Esophagus squamous epithelium (tissue), 5 donors: ENCODE data around the gene PARVA. TPM values are rescaled to one million over a fixed set of nuclear protein-coding genes. Genes with fewer than 3 reads are reported as not detected.

Experiments used
- DNase-seq: peaks from one replicate; lab custom pipeline; 2025; lab: John Stamatoyannopoulos, UW
- H3K27ac ChIP-seq, 4 donors: fragments of 200-600 bp; sonication (generic); one replicate each; pipeline ENCODE4 v1.5.1; 2016 to 2019; ENCODE audit warnings: mild to moderate bottlenecking in 1 of 4
- H3K27me3 ChIP-seq, 4 donors: fragments of 200-600 bp; sonication (generic); 1 replicate in 3 of 4; 2 replicates in 1 of 4; pipeline versions ENCODE4 v1.5.1 to v1.6.0; 2017 to 2021; ENCODE audit warnings: antibody characterized with exemption in 1 of 4
- H3K36me3 ChIP-seq, 3 donors: fragments of 200-600 bp; sonication (generic); one replicate each; pipeline ENCODE4 v1.5.1; 2016 to 2019
- H3K4me1 ChIP-seq, 3 donors: fragments of 200-600 bp; sonication (generic); one replicate each; pipeline ENCODE4 v1.5.1; 2017 to 2019
- H3K4me3 ChIP-seq, 4 donors: fragments of 200-600 bp; sonication (generic); 1 replicate in 3 of 4; 2 replicates in 1 of 4; pipeline ENCODE4 v1.5.1; 2016 to 2019; ENCODE audit warnings: mild to moderate bottlenecking in 2 of 4, moderate library complexity in 1 of 4
- H3K9me3 ChIP-seq, 3 donors: fragments of 200-600 bp; sonication (generic); one replicate each; pipeline ENCODE4 v1.5.1; 2016 to 2019
- POLR2A ChIP-seq, 4 donors: fragments of 450-650 bp; IDR thresholded peaks; one replicate each; pipeline ENCODE4 v1.6.1; 2017; ENCODE audit warnings: antibody characterized with exemption in 4 of 4, mild to moderate bottlenecking in 4 of 4, moderate library complexity in 3 of 4
- WGBS, 2 donors: methylation state at CpG; one replicate each; pipeline ENCODE4 v1.1.5; 2018; 5-methylcytosine and 5-hydroxymethylcytosine counted together
- intact Hi-C: fragments of 100-400 bp; cut with DNase I; formaldehyde crosslinking; loops from one replicate; pipeline ENCODE4 v1.15.0; 2022
- total RNA-seq, 4 donors: library from RNA; depleted of rRNA; stranded (reverse); fragments of >200 nt; gene quantifications; one replicate each; pipeline ENCODE4 v1.1.0, GENCODE V29; 2016
- TF ChIP-seq, protein P1 (sequence below), 6 experiments: fragments of 450-650 bp in 4 of 6; fragments of 200-600 bp in 2 of 6; sonication (generic) in 2 of 6; IDR thresholded peaks; one replicate each; pipeline ENCODE4 v1.5.1; 2016 to 2019; ENCODE audit warnings: antibody characterized with exemption in 6 of 6, mild to moderate bottlenecking in 4 of 6, moderate library complexity in 4 of 6
- donor health status: DM: yes; HTN: yes; CAD: no.

PARVA gene
- total RNA-seq, 4 donors from 2014 or later: 8.6 to 66.9 (median 16.2) TPM

DNA sequence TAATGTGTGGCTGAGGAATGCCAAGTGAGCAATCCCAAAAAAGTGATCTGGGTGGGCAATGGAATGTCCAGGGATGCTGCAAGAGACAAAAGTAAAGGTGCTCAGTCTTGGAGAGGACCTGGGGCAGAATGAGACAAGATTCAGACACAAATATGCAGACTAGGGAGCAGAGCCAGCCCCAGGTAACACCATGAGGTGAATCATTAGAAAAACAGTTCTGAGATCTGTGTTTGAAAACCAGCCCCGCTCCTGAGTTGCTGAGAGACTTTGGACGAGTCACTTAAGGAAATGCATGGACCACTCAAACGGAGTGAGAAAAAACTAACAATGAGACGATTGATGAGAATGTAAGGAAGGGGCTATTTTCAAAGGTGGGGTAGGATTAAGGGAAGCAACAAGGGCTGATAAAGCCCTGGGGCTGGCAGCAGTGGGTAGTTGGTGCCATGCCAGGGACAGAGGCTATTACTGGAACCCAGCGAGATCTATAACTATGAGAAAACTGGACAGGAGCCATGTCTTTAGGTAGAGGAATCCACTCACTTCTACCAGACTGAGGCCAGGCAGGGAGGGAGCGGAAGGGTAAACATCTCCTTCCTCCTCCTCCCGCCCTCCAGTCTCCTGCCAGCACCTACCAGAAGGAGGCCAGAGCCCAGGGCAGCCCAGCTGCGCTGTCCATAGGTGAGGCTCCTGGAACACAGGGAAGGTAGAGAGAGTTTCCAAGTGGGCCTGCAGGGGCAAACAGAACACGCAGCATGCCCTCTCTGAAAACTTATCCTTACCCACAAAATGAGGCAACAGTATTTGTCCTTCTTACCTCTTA is 166.4 kb downstream of the PARVA start:
- DNase-seq: no peak

DNA sequence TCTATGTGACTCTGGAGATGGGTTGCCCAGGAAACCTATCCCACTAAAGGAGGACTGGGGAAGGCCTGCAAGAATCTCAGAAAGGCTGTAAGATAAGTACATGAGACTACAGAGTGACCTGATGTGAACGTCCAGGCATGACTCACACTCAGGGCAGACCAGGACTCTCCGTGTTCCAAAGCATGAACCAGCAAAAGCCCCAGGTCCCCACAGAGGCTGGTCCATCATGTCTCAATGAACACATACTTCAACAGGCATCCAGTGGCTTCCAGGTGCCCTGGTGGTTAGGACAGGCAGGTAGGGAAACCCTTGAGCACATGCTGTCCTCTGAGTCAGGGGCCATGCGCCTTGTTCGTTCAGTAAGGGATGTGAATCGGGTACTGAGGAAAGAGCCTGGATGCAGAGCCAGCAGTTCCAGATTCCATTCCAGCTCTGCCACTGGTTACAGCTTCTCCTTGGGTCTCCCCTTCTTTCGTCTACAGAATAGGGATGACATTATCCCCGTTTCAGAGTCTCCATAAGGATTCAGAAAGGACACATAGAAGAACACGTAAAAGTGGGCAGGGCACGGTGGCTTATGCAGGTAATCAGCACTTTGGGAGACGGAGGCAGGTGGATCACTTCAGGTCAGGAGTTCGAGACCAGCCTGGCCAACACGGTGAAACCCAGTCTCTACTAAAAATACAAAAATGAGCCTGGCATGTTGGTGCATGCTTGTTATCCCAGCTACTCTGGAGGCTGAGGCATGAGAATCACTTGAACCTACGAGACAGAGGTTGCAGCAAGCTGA is 167.8 kb downstream of the PARVA start:
- Histone ChIP-seq H3K36me3 (no peaks in the 10 kb centered on the region), H3K9me3 (no peaks in the 10 kb centered on the region), H3K27ac (no peak overlapping the region), H3K27me3 (no peaks in the 10 kb centered on the region), H3K4me1 (peaks cover 0 to 15% (median 9%) of the 10 kb centered on the region in 3 donors), H3K4me3 (no peak overlapping the region)
- TF ChIP-seq, protein P1, sequence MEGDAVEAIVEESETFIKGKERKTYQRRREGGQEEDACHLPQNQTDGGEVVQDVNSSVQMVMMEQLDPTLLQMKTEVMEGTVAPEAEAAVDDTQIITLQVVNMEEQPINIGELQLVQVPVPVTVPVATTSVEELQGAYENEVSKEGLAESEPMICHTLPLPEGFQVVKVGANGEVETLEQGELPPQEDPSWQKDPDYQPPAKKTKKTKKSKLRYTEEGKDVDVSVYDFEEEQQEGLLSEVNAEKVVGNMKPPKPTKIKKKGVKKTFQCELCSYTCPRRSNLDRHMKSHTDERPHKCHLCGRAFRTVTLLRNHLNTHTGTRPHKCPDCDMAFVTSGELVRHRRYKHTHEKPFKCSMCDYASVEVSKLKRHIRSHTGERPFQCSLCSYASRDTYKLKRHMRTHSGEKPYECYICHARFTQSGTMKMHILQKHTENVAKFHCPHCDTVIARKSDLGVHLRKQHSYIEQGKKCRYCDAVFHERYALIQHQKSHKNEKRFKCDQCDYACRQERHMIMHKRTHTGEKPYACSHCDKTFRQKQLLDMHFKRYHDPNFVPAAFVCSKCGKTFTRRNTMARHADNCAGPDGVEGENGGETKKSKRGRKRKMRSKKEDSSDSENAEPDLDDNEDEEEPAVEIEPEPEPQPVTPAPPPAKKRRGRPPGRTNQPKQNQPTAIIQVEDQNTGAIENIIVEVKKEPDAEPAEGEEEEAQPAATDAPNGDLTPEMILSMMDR (IDR thresholded peaks at IDR 0.05): no peak
- no peak for TF ChIP-seq POLR2A (IDR thresholded peaks at IDR 0.05)
- DNase-seq: no peak
- intact Hi-C loops: no loop called here
- WGBS, 2 donors: 87 to 88% methylated on average over 8 to 12 of the region's 13 CpGs

More for the DNA sequence above, 166.4 kb downstream of the PARVA start:
- Histone ChIP-seq H3K36me3 (no peaks in the 10 kb centered on the region), H3K9me3 (no peaks in the 10 kb centered on the region), H3K4me3 (no peak overlapping the region), H3K27me3 (no peaks in the 10 kb centered on the region), H3K27ac (no peak overlapping the region), H3K4me1 (peaks cover 0 to 28% (median 21%) of the 10 kb centered on the region in 3 donors)
- intact Hi-C loops: no loop called here
- TF ChIP-seq, protein P1 (IDR thresholded peaks at IDR 0.05): no peak
- TF ChIP-seq POLR2A (IDR thresholded peaks at IDR 0.05): no peak
- 51 to 53% methylated on average over 6 to 9 of the region's 9 CpGs for WGBS, 2 donors

DNA sequence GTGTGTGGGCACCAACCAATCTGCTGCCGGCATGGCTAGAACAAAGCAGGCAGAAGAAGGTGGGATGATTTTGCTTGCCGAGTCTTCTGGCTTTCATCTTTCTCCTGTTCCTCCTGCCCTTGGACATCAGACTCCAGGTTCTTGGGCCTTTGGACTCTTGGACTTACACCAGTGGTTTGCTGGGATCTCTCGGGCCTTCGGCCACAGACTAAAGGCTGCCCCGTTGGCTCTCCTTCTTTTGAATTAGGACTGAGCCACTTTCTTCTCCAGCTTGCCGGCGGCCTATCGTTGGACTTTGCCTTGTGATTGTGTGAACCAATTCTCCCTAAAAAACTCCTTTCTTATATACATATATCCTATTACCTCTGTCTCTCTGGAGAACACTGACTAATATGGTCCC is 168.8 kb downstream of the PARVA start:
- no peak overlapping the region for H3K4me3 ChIP-seq
- H3K27ac ChIP-seq: no peak overlapping the region
- intact Hi-C loops: no loop called here
- TF ChIP-seq POLR2A (IDR thresholded peaks at IDR 0.05): no peak
- TF ChIP-seq, protein P1 (IDR thresholded peaks at IDR 0.05): no peak
- peaks cover 0 to 5% (median 5%) of the 10 kb centered on the region in 3 donors for H3K4me1 ChIP-seq
- H3K27me3 ChIP-seq: no peaks in the 10 kb centered on the region
- DNase-seq: no peak
- no peaks in the 10 kb centered on the region for H3K9me3 ChIP-seq
- WGBS, 2 donors: 92 to 99% methylated on average over 7 to 8 of the region's 8 CpGs
- H3K36me3 ChIP-seq: no peaks in the 10 kb centered on the region

DNA sequence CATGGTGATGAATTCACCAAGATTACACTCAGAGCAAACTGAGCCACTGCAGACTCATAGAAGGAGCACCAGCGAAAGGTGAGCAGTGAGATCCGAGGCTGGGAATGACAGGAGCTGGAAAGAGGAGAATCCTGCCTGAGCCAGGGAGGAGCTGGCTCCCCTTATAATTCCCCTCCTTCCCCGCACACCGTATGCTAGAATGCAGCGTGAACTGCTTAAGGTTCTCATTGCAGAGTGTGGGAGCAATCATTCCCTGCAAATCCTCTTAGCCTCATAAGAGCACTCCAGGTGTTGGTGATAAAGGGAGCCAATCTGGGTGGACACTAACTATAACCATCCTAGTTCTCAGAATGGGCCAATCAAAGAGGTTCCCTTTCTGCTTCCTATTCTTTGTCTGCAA is 169.3 kb downstream of the PARVA start:
- Histone ChIP-seq H3K36me3 (no peaks in the 10 kb centered on the region), H3K27ac (no peak overlapping the region), H3K9me3 (no peaks in the 10 kb centered on the region), H3K27me3 (no peaks in the 10 kb centered on the region), H3K4me1 (no peaks in the 10 kb centered on the region), H3K4me3 (no peak overlapping the region)
- no peak for DNase-seq
- 90 to 93% methylated on average over 5 of the region's 5 CpGs for WGBS, 2 donors
- TF ChIP-seq, protein P1 (IDR thresholded peaks at IDR 0.05): no peak
- TF ChIP-seq POLR2A (IDR thresholded peaks at IDR 0.05): no peak
- intact Hi-C loops: no loop called here
